ENCODE data around the gene SLCO3A1.

DNA sequence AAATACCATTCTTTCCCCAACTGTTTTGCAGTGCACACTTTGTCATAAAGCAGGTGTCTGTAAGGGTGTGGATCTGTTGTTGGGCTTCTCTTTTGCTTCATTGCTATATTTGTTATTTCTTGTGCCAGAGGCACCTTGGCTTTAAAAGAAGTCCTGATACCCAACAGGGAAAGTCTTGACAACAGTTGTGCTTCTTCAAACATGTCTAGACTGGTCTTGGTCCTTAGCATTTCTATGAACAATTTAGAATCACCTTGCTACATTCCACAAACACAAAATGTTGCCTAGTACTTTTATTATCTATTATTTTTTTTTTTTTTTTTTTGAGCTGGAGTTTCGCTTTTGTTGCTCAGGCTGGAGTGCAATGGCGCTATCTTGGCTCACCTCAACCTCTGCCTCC is 233.7 kb downstream of the SLCO3A1 start:
- TF ChIP-seq CTCF (IDR thresholded peaks at IDR 0.05) (no peak), POLR2AphosphoS5 (IDR thresholded peaks at IDR 0.05) (no peak)
